ENCODE data around the gene IFNAR2.
"Not testable (repeated sequence)": the region's sequence is repeated elsewhere in the genome, so short reads cannot be mapped to it uniquely, and the experiment has no call there.

IFNAR2 gene

GRCh38 chr21:33244779-33245105, 15.0 kb downstream of the IFNAR2 start:
- no peak for TF ChIP-seq ZFX (IDR thresholded peaks at IDR 0.05; ENCODE audit: borderline replicate concordance)
- H3K27ac ChIP-seq: no peak overlapping the region

DNA sequence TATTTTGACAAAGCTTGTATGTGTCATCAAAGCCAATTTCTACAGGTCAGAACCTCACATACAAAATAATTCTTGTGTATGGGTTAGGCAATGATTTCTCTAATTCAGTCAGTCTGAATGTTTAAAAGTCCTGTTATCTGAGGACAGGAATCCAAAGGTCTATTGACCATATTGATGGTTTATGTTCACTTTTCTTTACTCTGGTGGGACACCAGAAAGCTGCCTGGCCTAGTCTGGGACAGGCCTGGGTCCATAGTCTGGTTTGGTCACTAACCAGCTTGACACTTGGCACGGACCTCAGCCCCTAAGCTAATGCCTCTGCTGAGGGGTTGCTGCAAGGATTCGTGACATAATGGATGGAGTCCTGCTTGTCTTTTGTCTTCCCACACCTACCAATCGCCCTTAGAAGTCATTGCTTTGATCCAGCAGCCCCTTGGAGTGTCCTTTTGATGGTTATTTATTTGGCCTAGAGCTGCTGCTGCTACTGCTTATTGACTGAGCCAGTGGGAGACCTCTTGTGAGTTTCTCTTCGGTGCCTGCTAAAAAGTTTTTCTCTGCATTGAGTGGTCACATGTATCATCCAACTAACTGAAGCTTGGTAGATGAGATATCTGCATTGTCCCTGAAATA, 15.7 kb downstream of the IFNAR2 start:
- no peak for TF ChIP-seq ZFX (IDR thresholded peaks at IDR 0.05; ENCODE audit: borderline replicate concordance)
- H3K27ac ChIP-seq: no peak overlapping the region

- H3K27ac ChIP-seq: no peak overlapping the region
- TF ChIP-seq, protein P1, sequence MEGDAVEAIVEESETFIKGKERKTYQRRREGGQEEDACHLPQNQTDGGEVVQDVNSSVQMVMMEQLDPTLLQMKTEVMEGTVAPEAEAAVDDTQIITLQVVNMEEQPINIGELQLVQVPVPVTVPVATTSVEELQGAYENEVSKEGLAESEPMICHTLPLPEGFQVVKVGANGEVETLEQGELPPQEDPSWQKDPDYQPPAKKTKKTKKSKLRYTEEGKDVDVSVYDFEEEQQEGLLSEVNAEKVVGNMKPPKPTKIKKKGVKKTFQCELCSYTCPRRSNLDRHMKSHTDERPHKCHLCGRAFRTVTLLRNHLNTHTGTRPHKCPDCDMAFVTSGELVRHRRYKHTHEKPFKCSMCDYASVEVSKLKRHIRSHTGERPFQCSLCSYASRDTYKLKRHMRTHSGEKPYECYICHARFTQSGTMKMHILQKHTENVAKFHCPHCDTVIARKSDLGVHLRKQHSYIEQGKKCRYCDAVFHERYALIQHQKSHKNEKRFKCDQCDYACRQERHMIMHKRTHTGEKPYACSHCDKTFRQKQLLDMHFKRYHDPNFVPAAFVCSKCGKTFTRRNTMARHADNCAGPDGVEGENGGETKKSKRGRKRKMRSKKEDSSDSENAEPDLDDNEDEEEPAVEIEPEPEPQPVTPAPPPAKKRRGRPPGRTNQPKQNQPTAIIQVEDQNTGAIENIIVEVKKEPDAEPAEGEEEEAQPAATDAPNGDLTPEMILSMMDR (IDR thresholded peaks at IDR 0.05): no peak
Measured at GRCh38 chr21:33246506-33246905, 16.8 kb downstream of the IFNAR2 start.

GRCh38 chr21:33246963-33247362, 17.2 kb downstream of the IFNAR2 start:
- TF ChIP-seq ZFX (IDR thresholded peaks at IDR 0.05; ENCODE audit: borderline replicate concordance): no peak
- TF ChIP-seq, protein P1 (IDR thresholded peaks at IDR 0.05): no peak
- no peak overlapping the region for H3K27ac ChIP-seq

GRCh38 chr21:33247599-33247998, 17.9 kb downstream of the IFNAR2 start:
- H3K27ac ChIP-seq: no peak overlapping the region
- TF ChIP-seq, protein P1 (IDR thresholded peaks at IDR 0.05): no peak
- no peak for TF ChIP-seq ZFX (IDR thresholded peaks at IDR 0.05; ENCODE audit: borderline replicate concordance)

DNA sequence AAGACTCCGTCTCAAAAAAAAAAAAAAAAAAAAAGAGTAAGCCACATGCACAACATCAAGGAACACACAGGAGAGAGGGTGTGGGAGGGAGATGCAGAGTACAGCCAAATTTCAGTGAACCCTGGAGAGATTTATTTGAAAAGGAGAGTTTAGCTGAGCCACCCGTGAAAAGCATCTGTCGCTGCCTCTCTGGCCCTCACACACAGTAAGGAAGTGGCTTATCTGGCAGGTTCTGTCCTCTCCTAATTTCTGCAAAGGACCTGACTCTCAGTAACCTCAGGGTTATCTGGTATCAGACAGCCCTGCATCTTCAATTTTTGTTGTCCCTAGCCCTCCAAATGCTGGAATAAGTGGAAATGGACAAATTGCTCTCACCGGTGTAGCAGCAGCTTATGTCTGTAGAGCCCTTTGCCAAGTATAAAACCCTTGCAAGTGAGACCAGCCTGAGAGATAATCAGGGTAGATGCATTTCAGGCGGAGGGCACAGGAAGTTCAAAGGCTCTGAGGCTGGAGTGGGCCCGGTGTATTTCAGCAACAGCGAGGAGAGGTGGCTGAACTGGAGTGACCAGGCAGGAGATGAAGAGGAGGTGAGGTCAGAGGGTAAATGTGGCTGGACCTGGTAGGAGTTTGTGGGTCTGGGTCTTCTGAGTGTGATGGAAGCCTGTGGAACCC, 19.7 kb downstream of the IFNAR2 start:
- no peak for TF ChIP-seq ZFX (IDR thresholded peaks at IDR 0.05; ENCODE audit: borderline replicate concordance)
- H3K27ac ChIP-seq: no peak overlapping the region

GRCh38 chr21:33251119-33251518, 21.4 kb downstream of the IFNAR2 start:
- H3K27ac ChIP-seq: no peak overlapping the region
- no peak for TF ChIP-seq ZFX (IDR thresholded peaks at IDR 0.05; ENCODE audit: borderline replicate concordance)

- not testable (repeated sequence) for H3K27ac ChIP-seq
Measured at GRCh38 chr21:33253382-33253781, 23.6 kb downstream of the IFNAR2 start.

GRCh38 chr21:33254766-33255165, 25.0 kb downstream of the IFNAR2 start:
- no peak overlapping the region for H3K27ac ChIP-seq
- no peak for TF ChIP-seq ZFX (IDR thresholded peaks at IDR 0.05; ENCODE audit: borderline replicate concordance)
- TF ChIP-seq, protein P1 (IDR thresholded peaks at IDR 0.05): no peak

DNA sequence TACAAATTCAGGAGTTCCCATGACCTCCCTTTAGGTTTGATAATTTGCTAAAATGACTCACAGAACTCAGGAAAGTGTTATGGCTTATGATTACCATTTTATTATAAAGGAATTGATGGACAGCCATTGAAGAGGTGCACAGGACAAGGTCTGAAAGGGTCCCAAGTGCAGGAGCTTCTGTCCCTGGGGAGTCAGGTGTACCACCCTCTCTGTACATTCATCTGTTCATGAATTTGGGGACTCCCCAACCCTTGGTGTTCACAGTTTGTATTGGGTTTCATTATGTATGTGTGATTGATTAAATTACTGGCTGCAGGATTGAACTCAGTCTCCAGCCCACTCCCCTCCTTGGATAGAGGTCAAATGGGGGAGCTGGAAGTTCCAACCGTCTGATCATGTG, 25.7 kb downstream of the IFNAR2 start:
- H3K27ac ChIP-seq: no peak overlapping the region
- TF ChIP-seq ZFX (IDR thresholded peaks at IDR 0.05; ENCODE audit: borderline replicate concordance): no peak
- TF ChIP-seq, protein P1 (IDR thresholded peaks at IDR 0.05): no peak

Data from 22Rv1 (cell line).